Liver (tissue), 3 donors: ENCODE results near the gene TJAP1.

Source experiments
- ATF3 ChIP-seq: IDR thresholded peaks from 2 replicates; pipeline ENCODE4 v1.6.1; 2016; ENCODE audit warnings: antibody characterized with exemption
- CTCF ChIP-seq: fragments of 150-350 bp; IDR thresholded peaks from 2 replicates; pipeline ENCODE4 v1.5.1; 2017; ENCODE audit warnings: improper control_type of control experiment, low read depth, low read length; ENCODE audit not compliant: missing input control
- EGR1 ChIP-seq, 2 donors: IDR thresholded peaks; 2 replicates each; pipeline ENCODE4 v1.6.1; 2016 to 2018; ENCODE audit warnings: antibody characterized with exemption in 2 of 2, low read depth in 2 of 2
- GABPA ChIP-seq, 2 donors: IDR thresholded peaks in 1 of 2; conservative IDR thresholded peaks in 1 of 2; 2 replicates each; pipeline ENCODE4 v1.6.1; 2016; ENCODE audit warnings: antibody characterized with exemption in 2 of 2, mild to moderate bottlenecking in 1 of 2, moderate library complexity in 1 of 2
- HNF4A ChIP-seq, 2 donors: conservative IDR thresholded peaks; 2 replicates each; pipeline ENCODE4 v1.6.1; 2016; ENCODE audit warnings: antibody characterized with exemption in 2 of 2, mild to moderate bottlenecking in 2 of 2
- HNF4G ChIP-seq: IDR thresholded peaks from 2 replicates; pipeline ENCODE4 v1.6.1; 2016; ENCODE audit warnings: antibody characterized with exemption
- JUND ChIP-seq, 2 donors: IDR thresholded peaks; 2 replicates each; pipeline ENCODE4 v1.6.1; 2016; ENCODE audit warnings: antibody characterized with exemption in 2 of 2
- RAD21 ChIP-seq, 2 donors: IDR thresholded peaks; 2 replicates each; pipeline ENCODE4 v1.6.1; 2016; ENCODE audit warnings: antibody characterized with exemption in 2 of 2, mild to moderate bottlenecking in 2 of 2
- RXRA ChIP-seq, 2 donors: IDR thresholded peaks; 2 replicates each; pipeline ENCODE4 v1.6.1; 2017 to 2018; ENCODE audit warnings: antibody characterized with exemption in 2 of 2, mild to moderate bottlenecking in 1 of 2
- SP1 ChIP-seq: IDR thresholded peaks from 2 replicates; pipeline ENCODE4 v1.6.1; 2018; ENCODE audit warnings: antibody characterized with exemption, mild to moderate bottlenecking
- TAF1 ChIP-seq: conservative IDR thresholded peaks from 2 replicates; pipeline ENCODE4 v1.6.1; 2016; ENCODE audit warnings: antibody characterized with exemption, mild to moderate bottlenecking
- YY1 ChIP-seq: IDR thresholded peaks from 2 replicates; pipeline ENCODE4 v1.6.1; 2016; ENCODE audit warnings: antibody characterized with exemption, mild to moderate bottlenecking
- TF ChIP-seq, protein P1 (sequence below): IDR thresholded peaks from 2 replicates; pipeline ENCODE4 v1.6.1; 2016; ENCODE audit warnings: antibody characterized with exemption
- donor health status: healthy.
- donor health status: healthy.

DNA sequence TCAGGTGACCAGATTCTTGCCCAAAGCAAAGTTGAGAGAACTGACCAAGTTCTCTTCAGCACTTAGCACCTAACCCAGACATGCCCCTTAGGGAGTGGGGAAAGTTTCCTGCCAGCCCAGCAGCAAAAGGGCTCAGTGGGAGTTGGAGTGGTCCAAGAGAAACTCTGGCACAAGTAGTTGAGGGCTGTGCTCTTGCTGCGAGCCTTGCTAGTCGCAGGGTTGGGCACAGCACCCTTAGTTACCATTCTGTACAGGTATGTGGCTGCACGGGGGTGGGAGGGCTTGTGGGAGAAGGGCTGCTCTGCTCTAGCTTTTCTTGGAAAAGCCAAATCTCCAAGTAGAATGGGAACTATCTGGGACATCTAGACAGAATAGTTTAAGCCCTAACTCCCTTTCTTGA, 45.9 kb downstream of the TJAP1 start:
- no peak for TF ChIP-seq RAD21 (IDR thresholded peaks at IDR 0.05)
- no peak for TF ChIP-seq HNF4A (conservative IDR thresholded peaks at IDR 0.05)
- TF ChIP-seq CTCF, result no peak
- TF ChIP-seq RXRA (IDR thresholded peaks at IDR 0.05), result no peak
- TF ChIP-seq EGR1 (IDR thresholded peaks at IDR 0.05; ENCODE audit: low read depth in 2 of 2), result no peak
- no peak for TF ChIP-seq ATF3
- no peak for TF ChIP-seq JUND (IDR thresholded peaks at IDR 0.05)
- no peak for TF ChIP-seq TAF1
- TF ChIP-seq SP1, result no peak
- TF ChIP-seq, protein P1, sequence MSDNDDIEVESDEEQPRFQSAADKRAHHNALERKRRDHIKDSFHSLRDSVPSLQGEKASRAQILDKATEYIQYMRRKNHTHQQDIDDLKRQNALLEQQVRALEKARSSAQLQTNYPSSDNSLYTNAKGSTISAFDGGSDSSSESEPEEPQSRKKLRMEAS, result no peak
- TF ChIP-seq YY1, result no peak
- TF ChIP-seq HNF4G, result no peak
- TF ChIP-seq GABPA (IDR thresholded peaks at IDR 0.05 in 1 of 2, conservative IDR thresholded peaks at IDR 0.05 in 1 of 2), result no peak
